Cerebellar nuclear complex (tissue), 1 donor: ENCODE data around the gene TOR1AIP1.

Experiments
- DNase-seq, 2 experiments: peaks; one replicate each; lab custom pipeline; 2025; lab: John Stamatoyannopoulos, UW

Gene TOR1AIP1

DNA sequence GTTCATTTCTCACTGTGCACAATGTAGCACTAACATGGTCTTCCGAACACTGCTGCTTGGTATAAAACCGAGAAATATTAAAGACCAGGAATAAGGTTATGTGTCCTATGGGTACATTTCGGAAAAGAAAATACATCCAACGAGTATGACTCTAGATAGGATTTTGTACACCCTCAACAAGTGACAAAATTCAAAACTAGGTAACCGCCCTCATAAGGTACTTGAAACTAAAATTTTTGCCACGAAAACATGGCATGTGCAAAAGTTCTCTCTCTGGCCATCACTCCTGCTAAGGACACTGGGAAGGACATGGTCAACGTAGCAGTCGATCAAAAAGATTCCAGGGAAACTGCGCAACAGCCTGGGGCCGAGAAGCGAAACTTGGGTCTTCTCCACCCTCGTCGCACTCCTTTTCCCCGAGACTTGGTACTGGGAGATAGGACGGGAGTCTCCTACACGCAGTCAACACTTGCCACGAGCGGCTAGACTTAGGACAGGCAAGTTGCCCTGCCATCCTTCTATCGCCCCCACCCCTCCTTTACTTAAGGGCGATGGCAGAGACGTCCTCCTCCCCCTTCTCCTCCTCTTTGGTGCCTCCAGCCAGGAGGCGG lies 338 bp upstream of the TOR1AIP1 start:
- peak; percentile 50 to 85 for DNase-seq

DNA sequence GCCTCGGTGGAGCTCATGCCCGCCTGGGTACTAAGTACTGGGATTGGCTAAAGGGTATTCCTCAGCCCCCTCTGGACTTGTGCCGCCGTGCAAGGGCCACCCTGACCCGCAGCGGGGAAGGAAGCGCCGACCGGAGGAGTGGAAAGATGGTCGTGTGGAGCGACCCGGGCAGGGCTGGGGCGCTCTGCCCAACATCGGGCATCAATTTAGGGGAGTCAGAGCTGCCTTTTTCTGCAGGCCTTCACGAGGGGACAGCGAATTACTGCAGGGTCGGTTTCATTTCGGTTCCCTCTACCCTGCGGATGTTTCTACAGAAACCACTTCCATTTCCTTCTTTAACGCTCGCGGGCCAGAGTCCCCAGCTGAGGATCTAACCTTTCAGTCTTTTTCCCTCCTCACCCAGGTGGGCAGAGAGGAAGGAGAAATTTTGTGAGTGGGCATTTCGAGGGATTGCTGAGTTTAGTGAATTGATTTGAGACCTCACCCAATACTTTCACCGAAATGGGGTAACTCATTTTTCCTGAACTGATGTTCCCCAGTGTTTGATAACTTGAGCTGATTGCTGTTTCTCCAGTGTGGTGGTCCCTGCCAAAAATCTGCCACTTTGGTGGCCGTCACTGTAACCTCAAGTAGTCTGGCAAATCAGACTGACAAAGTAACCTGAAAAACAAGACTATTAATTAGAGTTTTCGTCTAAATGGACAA lies 1.1 kb downstream of the TOR1AIP1 start:
- DNase-seq = no peak

DNA sequence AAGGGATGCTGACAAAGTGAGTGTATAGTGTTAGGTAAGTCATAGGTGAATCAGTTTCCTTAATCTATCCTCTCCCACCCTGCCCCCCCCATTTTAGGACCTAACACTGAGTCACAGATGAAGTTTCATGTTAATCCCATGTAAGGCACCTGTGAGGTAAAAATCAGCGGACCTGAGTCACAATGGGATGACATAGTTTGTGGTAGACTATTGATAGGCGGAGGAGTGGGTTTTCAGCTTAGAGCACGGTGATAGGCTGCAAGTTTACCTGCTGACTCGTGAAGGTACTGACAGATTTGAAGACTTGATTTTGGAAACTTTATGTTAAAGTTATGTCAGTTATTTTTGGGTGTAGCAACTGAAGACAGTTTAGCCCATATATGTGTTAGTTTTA lies 1.7 kb downstream of the TOR1AIP1 start:
- no peak for DNase-seq

DNA sequence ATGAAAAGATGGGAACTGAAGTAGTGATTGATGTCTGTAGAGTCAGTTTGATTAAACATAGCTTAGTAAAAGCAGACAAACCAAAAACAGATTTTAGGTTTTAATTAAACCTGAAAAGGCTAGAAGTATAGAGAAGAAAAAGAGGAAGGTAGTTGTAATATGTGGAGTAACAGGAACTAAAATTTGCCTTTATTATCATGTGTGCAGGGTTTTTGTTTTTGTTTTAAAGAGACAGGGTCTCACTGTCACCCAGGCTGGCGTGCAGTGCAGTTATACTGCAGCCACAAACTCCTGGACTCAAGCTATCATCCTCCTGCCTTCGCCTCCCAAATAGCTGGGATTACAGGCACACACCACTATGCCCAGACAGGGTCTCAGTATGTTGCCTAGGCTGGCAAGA lies 6.0 kb downstream of the TOR1AIP1 start:
- DNase-seq = no peak

DNA sequence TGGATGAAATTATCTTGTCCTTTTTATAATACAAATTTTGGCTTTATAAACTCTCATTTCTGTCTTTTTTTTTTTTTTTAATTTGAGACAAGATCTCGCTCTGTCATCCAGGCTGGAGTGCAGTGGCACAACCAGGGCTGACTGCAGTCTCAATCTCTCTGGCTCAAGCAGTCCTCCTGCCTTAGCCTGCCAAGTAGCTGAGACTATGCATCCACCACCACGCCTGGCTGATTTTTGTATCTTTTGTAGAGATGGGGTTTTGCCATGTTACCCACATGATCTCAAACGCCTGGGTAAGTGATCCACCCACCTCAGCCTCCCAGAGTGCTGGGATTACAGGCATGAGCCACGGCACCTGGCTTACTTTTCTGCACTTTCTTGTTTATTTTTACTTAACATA lies 7.5 kb downstream of the TOR1AIP1 start:
- DNase-seq = no peak

DNA sequence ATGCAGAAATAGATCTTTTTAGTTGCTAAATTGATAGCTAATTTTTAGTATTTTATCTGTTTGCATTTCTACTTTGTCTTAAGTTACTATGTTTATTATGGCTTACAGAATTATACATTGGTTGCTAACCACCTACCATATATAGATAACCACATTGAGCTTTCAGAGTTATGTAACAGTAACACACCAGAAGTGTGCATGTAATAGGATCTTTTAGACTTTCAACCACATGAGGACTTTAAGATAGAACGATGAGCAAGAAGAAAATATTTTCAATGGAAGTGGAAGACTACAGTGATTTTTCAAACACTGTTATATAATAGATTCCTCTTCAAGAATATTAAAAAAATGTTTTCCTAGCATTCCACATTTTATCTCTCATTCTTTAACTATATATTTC lies 28.8 kb downstream of the TOR1AIP1 start:
- DNase-seq = no peak

DNA sequence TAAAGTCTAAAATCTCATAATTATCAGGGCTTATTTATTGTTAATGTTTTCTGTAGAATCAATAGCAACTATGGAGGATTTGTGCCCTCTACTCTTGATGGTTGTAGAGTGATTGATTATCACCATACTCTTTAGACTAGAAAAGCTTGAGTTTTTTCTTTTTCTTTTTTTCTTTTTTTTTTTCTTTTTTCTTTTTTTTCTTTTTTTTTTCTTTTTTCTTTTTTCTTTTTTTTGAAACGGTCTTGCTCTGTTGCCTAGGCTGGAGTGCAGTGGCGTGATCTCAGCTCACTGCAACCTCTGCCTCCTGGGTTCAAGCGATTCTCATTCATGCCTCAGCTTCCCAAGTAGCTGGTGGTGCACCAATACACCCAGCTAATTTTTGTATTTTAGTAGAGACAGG lies 29.7 kb downstream of the TOR1AIP1 start:
- DNase-seq = no peak

DNA sequence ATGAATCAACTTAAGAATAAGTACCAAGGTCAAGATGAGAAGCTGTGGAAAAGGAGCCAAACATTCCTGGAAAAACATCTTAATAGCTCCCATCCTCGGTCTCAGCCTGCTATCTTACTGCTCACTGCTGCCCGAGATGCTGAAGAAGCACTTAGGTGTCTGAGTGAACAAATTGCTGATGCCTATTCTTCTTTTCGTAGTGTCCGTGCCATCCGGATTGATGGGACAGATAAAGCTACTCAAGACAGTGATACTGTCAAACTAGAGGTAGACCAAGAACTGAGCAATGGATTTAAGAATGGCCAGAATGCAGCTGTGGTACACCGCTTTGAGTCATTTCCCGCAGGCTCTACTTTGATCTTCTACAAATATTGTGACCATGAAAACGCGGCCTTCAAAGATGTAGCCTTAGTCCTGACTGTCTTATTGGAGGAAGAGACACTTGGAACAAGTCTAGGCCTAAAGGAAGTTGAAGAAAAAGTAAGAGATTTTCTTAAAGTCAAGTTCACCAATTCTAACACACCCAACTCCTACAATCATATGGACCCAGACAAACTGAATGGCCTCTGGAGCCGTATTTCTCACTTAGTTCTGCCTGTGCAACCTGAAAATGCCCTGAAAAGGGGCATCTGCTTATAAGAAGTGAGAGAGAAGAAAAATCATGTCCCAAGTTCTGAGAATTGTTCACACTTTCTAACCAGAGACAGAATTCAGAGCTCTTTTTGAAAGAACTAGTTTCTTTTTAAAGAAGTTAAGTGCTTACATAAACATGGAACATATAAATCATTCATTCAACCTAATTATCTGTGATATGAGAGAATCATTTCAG lies 35.7 kb downstream of the TOR1AIP1 start:
- DNase-seq = no peak

DNA sequence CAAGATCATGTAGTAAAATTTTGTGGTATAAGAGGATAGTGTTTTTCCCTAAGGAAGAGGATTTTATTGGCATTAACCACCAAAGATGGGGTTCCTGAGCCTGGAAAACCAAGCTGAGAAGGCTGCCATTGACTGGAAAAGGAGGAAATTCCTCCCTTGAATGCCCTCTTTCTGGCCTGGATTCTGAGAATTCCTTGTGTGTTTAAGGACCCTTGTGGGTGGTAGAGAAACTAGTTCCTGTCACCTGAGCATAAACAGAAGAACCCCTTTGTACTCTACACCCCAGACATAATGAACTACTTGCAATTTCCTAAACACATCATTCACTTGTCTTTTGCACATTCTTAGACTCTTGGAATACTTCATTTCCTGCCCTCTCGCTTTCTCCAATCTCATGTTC lies 39.4 kb downstream of the TOR1AIP1 start:
- no peak for DNase-seq

DNA sequence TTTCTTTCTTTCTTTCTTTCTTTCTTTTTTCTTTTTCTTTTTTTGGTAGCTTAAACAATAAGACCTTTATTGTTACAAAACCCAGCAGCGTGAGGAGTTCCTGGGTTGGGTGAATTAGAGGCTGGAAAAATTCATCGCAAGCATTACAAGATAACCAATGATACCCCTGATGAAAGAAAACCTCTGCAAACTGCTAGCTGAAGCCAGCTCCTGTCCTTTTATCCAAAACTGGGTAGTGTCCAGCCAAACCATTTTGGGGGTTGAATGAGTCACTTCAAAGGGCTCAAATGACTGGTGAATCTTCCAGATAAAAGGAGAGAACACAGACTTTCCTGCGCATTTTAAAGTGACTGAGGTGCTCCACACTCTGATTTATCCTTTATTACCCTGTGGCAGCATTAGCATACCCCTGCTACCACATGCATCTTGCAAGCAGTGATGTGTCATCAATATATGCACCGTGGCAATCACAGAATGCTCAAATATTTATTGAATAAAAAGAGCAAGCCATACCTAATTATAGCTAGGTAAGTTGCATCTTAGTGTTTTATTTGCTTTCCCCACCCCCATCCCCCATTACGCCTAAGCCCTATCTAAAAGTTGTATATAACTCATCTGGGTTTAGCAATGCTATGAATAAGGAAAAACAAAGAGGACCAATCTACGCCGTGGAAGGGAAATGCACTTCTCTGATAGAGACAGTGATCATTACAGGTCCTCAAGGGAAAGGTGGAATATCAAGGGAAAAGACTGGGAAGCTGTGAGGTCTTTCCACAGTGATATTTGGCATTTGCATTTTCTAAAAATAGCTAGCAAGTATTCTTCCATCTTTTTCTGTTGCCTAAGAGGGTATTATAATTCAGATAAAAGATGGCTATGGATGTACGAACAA lies 40.1 kb downstream of the TOR1AIP1 start:
- DNase-seq = no peak

DNA sequence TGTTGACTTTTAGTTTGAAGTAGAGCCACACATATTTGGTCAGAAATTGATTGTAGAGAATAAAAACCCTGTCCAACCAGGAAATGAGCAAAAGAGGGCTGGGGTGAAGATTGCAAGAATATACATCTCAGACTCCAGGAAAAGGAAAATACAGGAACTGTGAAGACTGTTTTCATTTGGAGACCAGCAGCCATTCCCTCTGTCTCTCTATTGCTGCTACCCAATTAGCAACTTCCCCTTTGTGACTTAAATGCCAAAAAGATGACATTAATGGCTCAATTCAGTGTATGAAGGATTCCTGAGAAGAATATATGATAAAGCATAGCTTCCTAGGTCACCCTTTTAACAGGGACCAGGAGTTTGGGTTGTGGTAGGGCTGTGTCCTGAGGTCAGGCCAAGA lies 40.9 kb downstream of the TOR1AIP1 start:
- DNase-seq = no peak

DNA sequence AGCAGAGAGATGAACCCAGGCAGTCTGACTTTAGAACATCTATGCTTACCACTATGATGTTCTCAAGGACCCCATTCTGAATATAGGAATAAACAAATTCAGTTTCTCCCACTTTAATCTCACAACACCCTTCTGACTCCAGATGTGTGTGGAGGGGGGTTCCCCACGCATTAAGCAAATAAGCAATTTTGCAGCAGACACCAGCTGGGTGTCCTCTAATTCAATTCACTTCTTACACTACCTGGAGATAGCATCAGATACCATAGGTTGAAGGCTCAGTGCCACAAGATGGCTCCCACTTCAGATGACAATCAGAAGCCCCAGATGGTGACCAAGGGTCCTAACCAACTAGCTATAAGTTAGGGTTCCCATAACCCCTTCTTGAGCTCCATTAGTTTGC lies 42.2 kb downstream of the TOR1AIP1 start:
- DNase-seq = no peak

DNA sequence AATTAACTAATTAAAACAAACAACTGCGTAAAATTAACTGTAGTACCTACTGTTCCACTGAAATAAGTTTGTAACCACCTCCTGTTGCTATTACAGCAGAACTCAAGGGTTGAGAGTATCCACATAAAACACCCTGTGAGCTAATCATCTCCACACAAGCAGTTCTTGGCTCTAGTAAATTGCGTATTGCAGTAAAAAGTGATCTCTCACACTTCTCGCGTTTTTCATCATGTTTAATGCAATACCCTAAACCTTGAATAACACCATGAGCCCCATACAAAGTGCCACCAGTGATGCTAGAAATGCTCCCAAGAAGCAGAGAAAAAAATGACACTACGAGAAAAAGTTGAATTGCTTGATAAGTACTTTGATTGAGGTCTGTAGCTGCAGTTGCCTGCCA lies 43.2 kb downstream of the TOR1AIP1 start:
- no peak for DNase-seq

DNA sequence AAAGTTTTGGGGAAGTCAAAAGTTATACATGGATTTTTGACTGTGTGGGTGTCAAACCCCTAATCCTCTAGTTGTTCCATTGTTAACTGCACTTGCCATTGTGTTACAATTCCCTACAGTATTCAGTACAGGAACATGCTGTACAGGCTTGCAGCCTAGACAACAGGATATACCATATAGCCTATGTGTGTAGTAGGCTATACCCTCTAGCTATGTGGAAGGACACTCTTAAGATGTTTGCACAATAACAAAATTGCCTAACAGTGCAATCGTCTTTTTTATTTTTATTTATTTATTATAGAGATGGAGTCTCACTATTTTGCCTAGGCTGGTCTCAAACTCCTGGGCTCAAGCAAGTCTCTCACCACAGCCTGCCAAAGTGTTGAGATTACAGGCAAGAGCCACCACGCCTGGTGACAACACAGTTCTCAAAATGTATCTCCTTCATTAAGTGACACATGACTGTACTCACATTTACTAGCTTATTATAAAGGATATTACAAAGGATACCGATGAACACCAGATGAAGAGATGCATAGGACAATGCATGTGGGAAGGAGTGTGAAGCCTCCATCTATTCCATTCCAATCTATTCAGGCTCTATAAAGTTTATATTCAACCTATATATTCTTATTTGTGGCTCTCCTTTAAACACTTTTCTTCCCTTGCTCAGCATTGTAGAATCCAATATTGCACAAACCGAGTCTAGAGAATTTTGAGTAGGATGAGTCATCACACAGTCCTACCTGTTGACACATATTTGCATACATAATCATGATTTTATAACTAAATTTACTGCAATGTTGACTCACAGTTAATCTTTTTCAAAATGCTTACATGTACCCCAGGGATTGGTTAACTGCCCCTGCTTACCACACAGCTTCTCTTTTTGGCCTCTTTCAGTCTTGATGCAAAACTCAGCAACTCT lies 44.1 kb downstream of the TOR1AIP1 start:
- DNase-seq = no peak

DNA sequence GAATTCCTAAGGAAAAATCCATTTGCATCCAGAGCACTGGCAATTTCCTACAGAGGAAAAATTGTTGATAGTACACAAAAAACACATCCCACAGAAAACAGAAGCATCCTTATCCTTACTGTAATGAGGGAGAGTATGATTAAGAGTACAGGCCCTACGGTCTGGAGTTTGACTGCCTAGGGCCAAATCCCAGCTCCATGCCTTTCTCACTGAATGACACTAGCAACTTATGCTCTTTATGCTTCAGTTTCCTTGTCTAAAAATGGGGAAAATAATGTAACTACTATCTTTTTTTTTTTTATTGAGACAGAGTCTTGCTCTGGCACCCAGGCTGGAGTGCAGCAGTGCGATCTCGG lies 44.7 kb downstream of the TOR1AIP1 start:
- no peak for DNase-seq

DNA sequence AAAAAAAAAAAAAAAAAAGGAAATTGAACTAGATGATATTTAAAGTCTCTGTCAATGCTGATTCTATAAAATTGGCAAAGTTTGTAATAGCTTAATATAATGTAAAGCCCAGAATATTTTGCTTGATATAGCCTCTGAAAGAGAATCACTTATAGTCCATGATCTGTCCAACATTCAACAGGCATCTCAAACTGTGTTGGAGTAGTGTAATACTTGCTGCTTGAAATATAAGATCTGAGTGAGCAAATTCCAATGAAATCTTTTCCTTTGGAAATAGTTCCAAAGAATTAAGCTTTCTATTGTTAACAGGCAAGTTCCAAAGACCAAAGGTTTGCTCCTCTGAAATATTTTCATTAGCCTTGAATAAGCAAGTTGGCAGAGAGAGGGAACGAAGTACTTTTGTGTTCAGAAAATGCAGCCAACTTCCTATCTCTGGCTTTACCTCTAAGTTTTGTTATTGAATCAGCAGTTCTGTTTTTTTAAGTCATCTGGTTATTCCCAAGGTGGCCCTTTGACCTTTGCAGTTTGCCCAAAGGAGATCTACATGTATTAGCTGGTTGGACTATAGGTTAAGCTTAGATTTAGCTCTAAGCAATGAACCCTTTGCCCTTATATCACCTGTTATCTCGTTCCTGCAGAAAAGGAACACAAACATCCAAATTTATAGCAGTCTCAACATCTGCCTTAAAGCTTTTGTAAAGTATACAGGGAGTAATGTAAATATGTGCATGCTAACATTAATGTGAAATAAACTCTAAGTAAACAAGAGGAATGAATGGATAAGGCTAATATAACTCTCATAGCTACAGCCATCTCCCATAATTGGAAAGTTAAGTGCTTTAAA lies 48.1 kb downstream of the TOR1AIP1 start:
- DNase-seq = no peak

DNA sequence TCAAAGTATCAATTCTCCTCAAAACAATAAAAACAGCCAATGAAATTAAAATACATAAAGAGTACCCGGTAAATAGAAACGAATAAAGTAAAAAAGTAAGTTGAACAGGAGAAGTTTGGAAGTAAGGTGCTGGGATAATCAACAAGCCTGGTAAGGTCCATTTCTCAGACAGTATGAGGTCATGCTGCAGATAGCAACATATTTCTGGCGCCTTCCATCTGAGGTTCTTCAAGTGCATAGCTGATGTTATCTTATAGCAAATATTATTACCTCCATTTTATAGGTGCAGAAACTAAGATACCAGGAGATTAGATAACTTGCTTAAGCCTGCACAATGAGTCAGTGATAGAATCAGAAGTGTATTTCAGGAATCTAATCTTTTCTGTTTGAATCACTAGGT lies 48.8 kb downstream of the TOR1AIP1 start:
- DNase-seq = no peak

DNA sequence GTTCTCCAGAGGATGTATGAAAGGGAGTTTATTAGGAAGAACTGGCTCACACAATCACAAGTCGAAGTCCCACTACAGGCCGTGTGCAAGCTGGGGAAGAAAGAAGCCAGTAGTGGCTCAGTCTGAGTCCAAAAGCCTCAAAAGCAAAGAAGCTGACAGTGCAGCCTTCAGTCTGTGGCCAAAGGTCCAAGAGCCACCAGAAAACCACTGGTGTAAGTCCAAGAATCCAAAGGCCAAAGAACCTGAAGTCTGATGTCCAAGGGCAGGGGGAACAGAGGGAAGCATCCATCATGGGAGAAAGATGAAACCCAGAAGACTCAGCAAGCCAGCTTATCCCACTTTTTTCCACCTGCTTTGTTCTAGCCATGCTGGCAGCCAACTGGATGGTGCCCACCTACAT lies 51.1 kb downstream of the TOR1AIP1 start:
- DNase-seq = no peak

DNA sequence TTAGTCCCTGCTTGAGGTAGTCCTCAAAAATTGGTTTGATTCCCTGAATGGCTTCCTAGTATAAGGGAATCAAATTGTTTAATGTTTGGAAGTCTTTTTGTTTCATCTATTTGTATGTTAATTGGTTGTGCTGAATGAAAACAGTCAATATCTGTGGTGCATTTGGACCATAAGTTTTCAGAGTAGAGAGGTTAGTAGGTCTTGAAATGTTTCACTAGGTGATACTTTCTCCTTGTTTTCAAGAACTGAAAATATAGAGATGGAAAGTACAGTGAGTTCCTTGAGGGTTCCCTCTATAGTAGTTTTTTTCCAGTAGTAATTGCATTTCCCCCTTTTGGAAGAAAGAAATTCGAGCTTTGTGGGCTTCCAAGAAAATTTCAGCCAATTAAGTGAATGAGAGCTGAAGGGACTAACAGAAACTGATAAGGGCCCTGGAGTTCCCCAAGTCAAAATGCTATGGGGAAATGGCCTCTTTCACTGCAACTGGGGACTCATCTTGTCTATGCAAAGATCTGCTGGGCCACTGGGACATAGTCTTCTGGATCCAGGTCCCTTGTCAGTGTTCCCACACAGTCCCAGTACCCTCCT lies 53.9 kb downstream of the TOR1AIP1 start:
- DNase-seq = no peak
